Neuronal stem cell (in vitro differentiated cells): ENCODE measurements around the gene HCFC2.

ENCODE experiments used
- DNase-seq: peaks from one replicate; pipeline ENCODE4 v3.0.0-alpha.2; 2013; ENCODE audit warnings: low spot score
- H2AFZ ChIP-seq: one replicate; pipeline ENCODE4 v1.6.1; 2013; ENCODE audit warnings: mild to moderate bottlenecking, low read length, inconsistent platforms
- H2AK5ac ChIP-seq: 2 replicates; pipeline ENCODE4 v1.6.1; 2013; ENCODE audit warnings: low read depth, mild to moderate bottlenecking, inconsistent platforms, low read length, moderate library complexity, mixed read lengths
- H2BK120ac ChIP-seq: 2 replicates; pipeline ENCODE4 v1.6.1; 2013; ENCODE audit warnings: low read depth, mild to moderate bottlenecking, inconsistent platforms, low read length, moderate library complexity, mixed read lengths
- H2BK12ac ChIP-seq: one replicate; pipeline ENCODE4 v1.6.1; 2013; ENCODE audit warnings: low read length, inconsistent platforms
- H2BK15ac ChIP-seq: 2 replicates; pipeline ENCODE4 v1.6.1; 2013; ENCODE audit warnings: mild to moderate bottlenecking, low read length, inconsistent platforms, mixed read lengths
- H2BK5ac ChIP-seq: one replicate; pipeline ENCODE4 v1.6.1; 2013; ENCODE audit warnings: inconsistent platforms, mild to moderate bottlenecking, low read length, moderate library complexity
- H3K14ac ChIP-seq: one replicate; pipeline ENCODE4 v1.6.1; 2013; ENCODE audit warnings: low read length, inconsistent platforms
- H3K18ac ChIP-seq: 2 replicates; pipeline ENCODE4 v1.6.1; 2013; ENCODE audit warnings: low read length, inconsistent platforms
- H3K23ac ChIP-seq: 2 replicates; pipeline ENCODE4 v1.6.1; 2013; ENCODE audit warnings: low read depth, mild to moderate bottlenecking, mixed read lengths, low read length, inconsistent platforms; ENCODE audit not compliant: poor library complexity
- H3K27ac ChIP-seq: replicated peaks from 3 replicates; pipeline ENCODE4 v1.5.1; 2013; ENCODE audit warnings: low read length, inconsistent platforms
- H3K27me3 ChIP-seq, 3 experiments: 2 replicates each; pipeline ENCODE4 v1.6.1; 2013; ENCODE audit warnings: low read length in 3 of 3, mild to moderate bottlenecking in 2 of 3, inconsistent platforms in 1 of 3, low read depth in 1 of 3, mixed read lengths in 1 of 3, moderate library complexity in 1 of 3; ENCODE audit not compliant: control insufficient read depth in 3 of 3, insufficient read depth in 3 of 3
- H3K36me3 ChIP-seq, 2 donors: replicated peaks in 1 of 2; 2 replicates each; pipeline ENCODE4 v1.6.1; 2013; ENCODE audit warnings: low read length in 2 of 2; ENCODE audit not compliant: control insufficient read depth in 2 of 2, insufficient read depth in 2 of 2
- H3K4ac ChIP-seq: 2 replicates; pipeline ENCODE4 v1.6.1; 2013; ENCODE audit warnings: inconsistent platforms, mild to moderate bottlenecking, low read length, moderate library complexity
- H3K4me1 ChIP-seq, 2 donors: 1 replicate in 1 of 2; 2 replicates in 1 of 2; pipeline ENCODE4 v1.6.1; 2013; ENCODE audit warnings: low read length in 2 of 2, low read depth in 1 of 2; ENCODE audit not compliant: control insufficient read depth in 2 of 2, insufficient read depth in 1 of 2
- H3K4me2 ChIP-seq: one replicate; pipeline ENCODE4 v1.6.1; 2013; ENCODE audit warnings: mild to moderate bottlenecking, low read length, inconsistent platforms; ENCODE audit not compliant: insufficient read depth, poor library complexity, severe bottlenecking
- H3K4me3 ChIP-seq, 2 donors: 2 replicates each; pipeline ENCODE4 v1.5.1; 2013; ENCODE audit warnings: low read length in 2 of 2, mild to moderate bottlenecking in 2 of 2, inconsistent platforms in 1 of 2, moderate library complexity in 1 of 2
- H3K79me1 ChIP-seq: one replicate; pipeline ENCODE4 v1.6.1; 2013; ENCODE audit warnings: low read depth, mild to moderate bottlenecking, inconsistent platforms, low read length, moderate library complexity
- H3K9ac ChIP-seq: one replicate; pipeline ENCODE4 v1.6.1; 2013; ENCODE audit warnings: mild to moderate bottlenecking, low read depth, low read length, inconsistent platforms; ENCODE audit not compliant: poor library complexity
- H3K9me3 ChIP-seq, 2 donors: replicated peaks in 1 of 2; 2 replicates each; pipeline versions ENCODE3 to v1.6.1; 2013; ENCODE audit warnings: low read length in 2 of 2, mild to moderate bottlenecking in 2 of 2, inconsistent platforms in 1 of 2, low read depth in 1 of 2, mixed read lengths in 1 of 2, moderate library complexity in 1 of 2; ENCODE audit not compliant: control insufficient read depth in 2 of 2, insufficient read depth in 1 of 2
- H4K8ac ChIP-seq: one replicate; pipeline ENCODE4 v1.6.1; 2013; ENCODE audit warnings: low read depth, mild to moderate bottlenecking, inconsistent platforms, low read length, moderate library complexity
- H4K91ac ChIP-seq: one replicate; pipeline ENCODE4 v1.6.1; 2013; ENCODE audit warnings: low read length, low read depth, mild to moderate bottlenecking, inconsistent platforms; ENCODE audit not compliant: poor library complexity
- WGBS, 2 donors: extraction: QIAGEN DNeasy Blood & Tissue Kit; methylation state at CpG; one replicate each; pipeline ENCODE4 v1.1.7; 2013; ENCODE audit warnings: missing lambda C conversion rate in 2 of 2, mixed read lengths in 1 of 2; ENCODE audit not compliant: insufficient read length in 2 of 2, insufficient replicate concordance in 1 of 2; ENCODE audit errors: extremely low coverage in 2 of 2; 5-methylcytosine and 5-hydroxymethylcytosine counted together

HCFC2 gene

DNA sequence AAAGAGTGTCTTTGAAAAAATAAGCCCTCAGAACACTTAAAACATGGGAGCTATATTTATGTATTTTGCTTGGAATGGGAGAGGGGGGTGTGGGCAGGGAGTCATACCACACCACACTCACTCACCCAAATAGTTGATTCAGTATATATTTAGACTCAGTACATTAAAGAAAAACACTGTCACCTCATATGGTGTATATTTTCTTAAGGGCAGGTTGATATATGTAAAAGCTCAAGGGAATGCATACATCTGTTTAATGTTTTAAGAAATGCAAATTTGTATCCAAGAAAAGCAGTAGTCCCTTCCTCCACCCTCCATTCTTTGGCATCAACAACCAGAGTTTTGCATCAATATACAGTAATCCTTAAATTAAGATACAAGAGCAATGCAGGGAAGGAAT lies 72.2 kb downstream of the HCFC2 start:
- Histone ChIP-seq H3K4me1 (peaks cover 9 to 11% of the 10 kb centered on the region in 2 donors), H3K9me3 (no peaks in the 10 kb centered on the region), H4K91ac (no peak overlapping the region), H3K27me3 (peaks cover 0 to 9% (median 0%) of the 10 kb centered on the region in 3 experiments), H2BK5ac (no peak overlapping the region), H3K36me3 (peaks cover 11 to 38% of the 10 kb centered on the region in 2 donors), H3K79me1 (peaks cover 2% of the 10 kb centered on the region), H3K4me2 (peak overlapping the region; percentile 58), H3K14ac (no peak overlapping the region), H3K18ac (no peak overlapping the region), H2AFZ (no peak overlapping the region), H2BK15ac (no peak overlapping the region), H2BK12ac (no peak overlapping the region), H3K27ac (no peak overlapping the region), H2BK120ac (no peak overlapping the region), H3K23ac (no peak overlapping the region), H3K9ac (no peak overlapping the region), H3K4ac (no peak overlapping the region), H2AK5ac (no peak overlapping the region), H3K4me3 (peak overlapping the region in 1 of 2 donors; percentile 97), H4K8ac (no peak overlapping the region)
- no peak for DNase-seq

DNA sequence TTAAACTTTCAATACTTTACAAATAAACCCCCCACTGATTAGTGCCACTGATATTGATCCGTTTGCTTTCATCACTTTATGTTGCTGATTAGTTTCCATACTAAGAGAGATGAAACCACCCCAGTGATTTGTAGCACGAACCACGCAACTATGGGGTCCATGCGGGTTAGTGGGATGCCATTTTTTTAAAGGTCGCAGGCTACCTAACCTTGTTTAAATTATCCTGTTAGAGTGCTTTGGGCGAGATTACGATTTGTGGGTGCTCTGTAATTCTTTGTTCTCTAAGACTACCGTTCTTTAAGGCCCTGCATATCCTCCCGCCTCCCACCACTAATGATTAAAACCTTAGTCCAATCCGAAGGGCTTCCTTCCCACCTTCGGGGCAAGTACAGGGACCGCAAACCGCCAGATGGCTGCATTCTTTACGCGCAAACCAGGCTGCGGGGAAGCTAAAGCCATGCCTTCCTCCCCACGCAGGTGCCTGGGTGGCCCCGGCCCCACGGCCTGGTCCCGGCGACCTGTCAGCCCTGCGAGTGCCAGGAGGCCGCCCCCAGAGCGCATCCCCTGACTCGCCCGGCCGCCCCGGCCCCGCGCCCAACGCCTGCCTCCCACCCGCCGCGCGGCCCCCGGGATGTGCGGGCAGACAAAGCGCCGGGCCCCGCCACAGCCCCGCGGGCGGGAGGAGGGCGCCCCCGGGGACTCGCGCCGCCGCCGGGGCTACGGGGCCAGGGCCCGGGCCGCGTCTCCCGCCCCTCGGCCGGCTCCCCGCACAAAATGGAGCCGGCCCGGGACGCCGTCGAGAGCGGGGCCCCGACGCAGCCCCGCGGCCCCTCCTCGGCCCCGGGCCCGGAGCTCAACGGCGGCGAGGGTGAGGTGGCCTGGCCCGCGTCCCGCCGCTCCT lies 72.9 kb downstream of the HCFC2 start:
- H2BK15ac ChIP-seq = peak overlapping the region; percentile 9
- no peaks in the 10 kb centered on the region for H3K9me3 ChIP-seq
- H4K8ac ChIP-seq = no peak overlapping the region
- peak overlapping the region; percentile 67 for H2AFZ ChIP-seq
- H3K18ac ChIP-seq = peak overlapping the region; percentile 97
- H3K27ac ChIP-seq = peak overlapping the region; percentile 97
- peak; percentile 37 for DNase-seq
- peaks cover 9 to 31% of the 10 kb centered on the region in 2 donors for H3K36me3 ChIP-seq
- no peak overlapping the region for H2BK5ac ChIP-seq
- H2AK5ac ChIP-seq = peak overlapping the region; percentile 49
- peaks cover 9 to 11% of the 10 kb centered on the region in 2 donors for H3K4me1 ChIP-seq
- no CpG with 5 or more reads among the region's 78 CpGs for WGBS, 2 donors
- H3K79me1 ChIP-seq = peaks cover 2% of the 10 kb centered on the region
- H2BK12ac ChIP-seq = no peak overlapping the region
- no peak overlapping the region for H4K91ac ChIP-seq
- peak overlapping the region; percentile 80 for H3K23ac ChIP-seq
- H3K4ac ChIP-seq = no peak overlapping the region
- H3K27me3 ChIP-seq = peaks cover 0 to 12% (median 0%) of the 10 kb centered on the region in 3 experiments
- no peak overlapping the region for H3K14ac ChIP-seq
- H3K9ac ChIP-seq = peak overlapping the region; percentile 97
- H2BK120ac ChIP-seq = peak overlapping the region; percentile 51
- peak overlapping the region; percentile 90 to 97 for H3K4me3 ChIP-seq
- H3K4me2 ChIP-seq = peak overlapping the region; percentile 58

DNA sequence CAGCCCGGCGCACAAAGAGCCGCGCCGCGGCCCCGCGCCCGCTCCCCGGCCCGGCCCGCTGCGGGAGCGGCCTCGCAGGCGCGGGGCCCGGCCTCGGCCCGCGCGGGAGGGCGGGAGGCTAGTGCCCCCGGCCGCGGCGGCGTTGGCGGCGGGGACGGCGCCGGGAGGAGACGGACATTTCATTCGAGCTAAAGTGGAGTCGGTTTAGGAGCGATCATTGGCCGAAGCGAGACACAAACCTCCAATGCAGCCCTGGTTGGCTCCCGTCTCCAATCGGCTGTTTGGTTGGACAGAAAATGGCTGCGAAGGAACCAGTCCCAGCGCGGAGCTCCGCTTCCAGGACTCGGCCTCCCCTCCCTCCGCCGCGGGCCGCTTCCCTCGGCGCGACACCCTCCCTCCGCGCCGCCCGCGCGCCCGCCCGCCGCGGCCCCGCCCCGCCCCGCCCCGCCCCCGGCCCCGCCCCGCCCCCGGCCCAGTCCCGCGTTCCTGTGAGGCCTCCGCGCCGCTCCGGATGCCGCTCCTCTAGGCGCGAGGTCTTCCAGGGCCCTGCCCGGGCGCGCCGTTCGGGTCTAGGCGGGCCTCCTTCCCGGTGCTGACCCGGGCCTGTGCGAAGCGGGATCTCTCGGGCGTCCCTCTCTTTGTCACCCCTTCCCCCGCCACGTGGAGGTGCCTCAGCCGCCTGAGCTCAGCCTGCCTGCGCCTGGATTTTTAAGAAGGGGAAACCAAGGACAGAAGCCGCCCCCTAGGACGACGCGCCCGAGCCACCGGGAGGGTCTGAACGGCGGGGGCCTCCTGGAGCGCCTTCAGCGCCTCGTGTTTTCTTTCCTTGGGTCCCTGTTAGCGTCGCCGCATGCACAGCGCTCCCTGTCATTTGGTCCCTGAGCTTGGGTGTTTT lies 73.8 kb downstream of the HCFC2 start, which contains the start of gene NFYB:
NFYB (minus strand) TSS at position 309 of the 895 bp plus-strand sequence. CDS start 2,757 bp downstream, outside the sequence.
- H3K9ac ChIP-seq = peak within 1 kb of the TSS; percentile 97
- H3K4me3 ChIP-seq = peak within 1 kb of the TSS; percentile 90 to 97
- peak within 1 kb of the TSS; percentile 89 for H3K4me2 ChIP-seq
- H2AFZ ChIP-seq = peak within 1 kb of the TSS; percentile 98
- peak; percentile 95 for DNase-seq
- peaks cover 0 to 3% of the 10 kb centered on the region in 2 donors for H3K9me3 ChIP-seq
- no peak within 1 kb of the TSS for H4K91ac ChIP-seq
- peak within 1 kb of the TSS; percentile 80 for H3K23ac ChIP-seq
- H3K18ac ChIP-seq = peak within 1 kb of the TSS; percentile 97
- peak within 1 kb of the TSS; percentile 51 for H2BK120ac ChIP-seq
- no peak within 1 kb of the TSS for H4K8ac ChIP-seq
- H3K14ac ChIP-seq = no peak within 1 kb of the TSS
- peaks cover 9 to 11% of the 10 kb centered on the region in 2 donors for H3K4me1 ChIP-seq
- no peak within 1 kb of the TSS for H2BK12ac ChIP-seq
- peak within 1 kb of the TSS; percentile 97 for H3K27ac ChIP-seq
- H2BK15ac ChIP-seq = peak within 1 kb of the TSS; percentile 38
- H2AK5ac ChIP-seq = peak within 1 kb of the TSS; percentile 49
- peak within 1 kb of the TSS; percentile 48 for H2BK5ac ChIP-seq
- H3K79me1 ChIP-seq = peaks cover 2% of the 10 kb centered on the region
- H3K36me3 ChIP-seq = peaks cover 6 to 22% of the 10 kb centered on the region in 2 donors
- peaks cover 0 to 12% (median 0%) of the 10 kb centered on the region in 3 experiments for H3K27me3 ChIP-seq
- H3K4ac ChIP-seq = no peak within 1 kb of the TSS
- WGBS, 2 donors = no CpG with 5 or more reads among the region's 111 CpGs
